Left lung (tissue), 10 donors: ENCODE data around the gene DLX1. TPM values are rescaled to one million over a fixed set of nuclear protein-coding genes. Genes with fewer than 3 reads are reported as not detected.

Experiments
- ATAC-seq: fragments of 200-7000 bp; cut with Tn5 transposase; one replicate; pipeline ENCODE4 v1.9.1; 2020; ENCODE audit warnings: moderate library complexity
- DNase-seq, 4 donors: peaks; one replicate each; pipeline ENCODE4 v3.0.0-alpha.2; 2013 to 2020
- H3K27ac ChIP-seq, 2 donors: fragments of 200-600 bp; sonication (generic) in 1 of 2; one replicate each; pipeline versions ENCODE4 v1.5.0 to v1.8.0; 2020 to 2021
- H3K27me3 ChIP-seq, 2 donors: fragments of 200-600 bp; sonication (generic) in 1 of 2; one replicate each; pipeline versions ENCODE4 v1.5.0 to v1.8.0; 2020 to 2021
- H3K36me3 ChIP-seq, 2 donors: fragments of 200-600 bp; sonication (generic) in 1 of 2; one replicate each; pipeline versions ENCODE4 v1.5.0 to v1.8.0; 2020 to 2021
- H3K4me1 ChIP-seq, 2 donors: fragments of 200-600 bp; one replicate each; pipeline ENCODE4 v1.8.0; 2021
- H3K4me3 ChIP-seq, 2 donors: fragments of 200-600 bp; sonication (generic) in 1 of 2; one replicate each; pipeline versions ENCODE4 v1.5.0 to v1.8.0; 2020 to 2021; ENCODE audit warnings: mild to moderate bottlenecking in 1 of 2
- H3K9me3 ChIP-seq, 2 donors: fragments of 200-600 bp; sonication (generic) in 1 of 2; one replicate each; pipeline versions ENCODE4 v1.5.0 to v1.8.0; 2020 to 2021
- intact Hi-C, 2 donors: fragments of 100-400 bp; cut with DNase I; formaldehyde crosslinking; loops; one replicate each; pipeline versions ENCODE4 v1.11.2 to v1.14.2; 2022
- polyA plus RNA-seq, 6 donors: library from polyadenylated mRNA; unstranded; fragments of 120-200 nt; gene quantifications; one replicate each; pipeline ENCODE4 v1.2.1, GENCODE V29; 2013; ENCODE audit not compliant: insufficient read length in 6 of 6
- total RNA-seq, 2 donors: library from RNA; stranded (reverse); fragmentation: NEBNext Ultra II Directional; extraction: Animal tissue kit (Norgen Biotek cat#: 25700); gene quantifications; one replicate each; pipeline ENCODE4 v1.2.1, GENCODE V29; 2021
- TF ChIP-seq, protein P1 (sequence below), 2 donors: fragments of 200-600 bp; sonication (generic) in 1 of 2; IDR thresholded peaks; one replicate each; pipeline versions ENCODE4 v1.5.0 to v1.8.0; 2021; ENCODE audit warnings: antibody characterized with exemption in 2 of 2
- donor health status: DM: no; HTN: yes; CAD: no.
- donor health status: DM: no; HTN: no; CAD: no.

DLX1 gene
- total and polyA plus RNA-seq, 8 donors, result 0.09 to 0.11 TPM; not detected in 6

DNA sequence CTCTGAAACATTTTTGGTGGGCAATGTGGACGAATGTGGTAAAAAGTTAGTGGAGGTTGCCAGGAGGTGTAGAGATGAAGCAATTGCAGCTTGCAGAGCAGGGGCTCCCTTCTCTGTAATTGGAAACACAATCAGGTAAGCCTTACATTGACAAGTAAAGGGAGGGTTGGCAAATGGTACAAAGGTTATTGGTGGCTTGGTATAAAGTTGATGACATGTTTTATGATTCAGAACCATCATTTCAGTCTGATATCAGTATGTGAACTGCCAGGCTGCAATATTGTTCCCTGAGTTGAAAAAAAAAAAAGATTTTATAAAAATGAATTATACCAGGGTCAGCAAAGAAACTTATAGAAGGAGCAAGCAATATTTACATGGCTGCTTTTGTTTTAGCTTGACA, 14.4 kb upstream of the DLX1 start:
- intact Hi-C loops, result no loop called here
- TF ChIP-seq, protein P1, sequence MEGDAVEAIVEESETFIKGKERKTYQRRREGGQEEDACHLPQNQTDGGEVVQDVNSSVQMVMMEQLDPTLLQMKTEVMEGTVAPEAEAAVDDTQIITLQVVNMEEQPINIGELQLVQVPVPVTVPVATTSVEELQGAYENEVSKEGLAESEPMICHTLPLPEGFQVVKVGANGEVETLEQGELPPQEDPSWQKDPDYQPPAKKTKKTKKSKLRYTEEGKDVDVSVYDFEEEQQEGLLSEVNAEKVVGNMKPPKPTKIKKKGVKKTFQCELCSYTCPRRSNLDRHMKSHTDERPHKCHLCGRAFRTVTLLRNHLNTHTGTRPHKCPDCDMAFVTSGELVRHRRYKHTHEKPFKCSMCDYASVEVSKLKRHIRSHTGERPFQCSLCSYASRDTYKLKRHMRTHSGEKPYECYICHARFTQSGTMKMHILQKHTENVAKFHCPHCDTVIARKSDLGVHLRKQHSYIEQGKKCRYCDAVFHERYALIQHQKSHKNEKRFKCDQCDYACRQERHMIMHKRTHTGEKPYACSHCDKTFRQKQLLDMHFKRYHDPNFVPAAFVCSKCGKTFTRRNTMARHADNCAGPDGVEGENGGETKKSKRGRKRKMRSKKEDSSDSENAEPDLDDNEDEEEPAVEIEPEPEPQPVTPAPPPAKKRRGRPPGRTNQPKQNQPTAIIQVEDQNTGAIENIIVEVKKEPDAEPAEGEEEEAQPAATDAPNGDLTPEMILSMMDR (IDR thresholded peaks at IDR 0.05), result no peak
- DNase-seq, result no peak

DNA sequence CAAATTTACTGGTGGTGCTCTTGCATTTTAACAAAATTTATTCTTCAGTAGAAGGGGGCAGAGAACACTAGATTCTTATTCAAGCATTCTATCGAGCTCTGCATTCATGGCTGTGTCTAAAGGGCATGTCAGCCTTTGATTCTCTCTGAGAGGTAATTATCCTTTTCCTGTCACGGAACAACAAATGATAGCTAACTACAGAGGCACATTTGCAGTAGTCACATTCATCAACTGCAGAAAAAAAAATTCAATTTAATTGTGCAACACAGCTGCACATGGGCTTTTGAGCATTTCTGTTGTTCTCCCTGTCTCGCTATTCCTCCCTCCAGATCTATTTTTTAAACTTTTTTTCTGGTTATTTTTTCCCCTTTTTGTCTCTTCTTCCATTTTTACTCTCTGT, 13.0 kb upstream of the DLX1 start:
- ATAC-seq, result no peak
- intact Hi-C loops, result no loop called here
- TF ChIP-seq, protein P1 (IDR thresholded peaks at IDR 0.05), result no peak
- no peaks in the 10 kb centered on the region for H3K9me3 ChIP-seq
- no peaks in the 10 kb centered on the region for H3K27me3 ChIP-seq
- H3K4me1 ChIP-seq, result no peaks in the 10 kb centered on the region
- DNase-seq, result no peak
- no peaks in the 10 kb centered on the region for H3K36me3 ChIP-seq
- H3K4me3 ChIP-seq, result no peak overlapping the region
- no peak overlapping the region for H3K27ac ChIP-seq

More for the DNA sequence above, 14.4 kb upstream of the DLX1 start:
- Histone ChIP-seq H3K27me3 (no peaks in the 10 kb centered on the region), H3K27ac (no peak overlapping the region), H3K36me3 (no peaks in the 10 kb centered on the region), H3K4me1 (no peaks in the 10 kb centered on the region), H3K4me3 (no peak overlapping the region), H3K9me3 (no peaks in the 10 kb centered on the region)
- ATAC-seq, result no peak

DNA sequence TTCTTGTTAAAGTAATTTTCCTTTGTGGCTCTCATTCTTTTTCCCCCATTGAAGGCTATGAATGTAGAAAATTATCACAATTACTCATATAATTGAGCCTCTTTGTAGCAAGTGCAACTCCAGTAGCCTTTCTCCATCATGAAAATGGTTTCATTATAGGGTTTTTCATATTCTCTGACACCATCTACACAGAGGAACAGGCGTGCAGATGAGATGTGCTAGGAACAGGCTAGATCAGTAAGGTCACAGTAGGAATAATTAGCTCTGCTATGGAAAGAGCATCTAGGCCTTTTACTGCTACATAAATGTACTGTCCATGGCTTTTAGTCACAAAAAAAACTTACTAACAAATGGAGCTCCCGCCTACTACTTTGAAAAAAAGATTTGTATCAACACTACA, 12.6 kb upstream of the DLX1 start:
- Histone ChIP-seq H3K9me3 (no peaks in the 10 kb centered on the region), H3K36me3 (no peaks in the 10 kb centered on the region), H3K4me3 (no peak overlapping the region), H3K27ac (no peak overlapping the region), H3K27me3 (no peaks in the 10 kb centered on the region), H3K4me1 (no peaks in the 10 kb centered on the region)
- no peak for DNase-seq
- ATAC-seq, result no peak
- intact Hi-C loops, result no loop called here
- TF ChIP-seq, protein P1 (IDR thresholded peaks at IDR 0.05), result no peak

DNA sequence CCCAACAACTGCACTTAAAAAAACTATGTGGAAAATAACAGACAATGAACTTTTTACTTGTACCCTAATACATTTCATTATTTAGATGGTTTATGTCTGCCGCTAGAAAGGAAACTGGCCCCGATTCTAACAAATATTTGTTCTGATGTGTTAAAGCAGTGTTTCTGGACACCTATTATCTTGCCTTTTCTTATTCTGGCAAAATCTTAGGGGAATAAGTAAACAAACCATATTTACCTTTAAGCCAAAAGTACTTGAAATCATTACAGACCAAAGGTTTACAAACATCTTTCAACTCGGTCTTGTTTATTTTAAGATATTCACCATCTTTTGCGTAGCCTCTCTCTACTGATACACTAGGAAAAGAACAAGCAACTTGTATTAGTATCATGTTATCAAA, 11.8 kb upstream of the DLX1 start:
- TF ChIP-seq, protein P1 (IDR thresholded peaks at IDR 0.05), result no peak
- no peak for ATAC-seq
- Histone ChIP-seq H3K4me3 (no peak overlapping the region), H3K27ac (no peak overlapping the region), H3K4me1 (no peaks in the 10 kb centered on the region), H3K36me3 (no peaks in the 10 kb centered on the region), H3K9me3 (no peaks in the 10 kb centered on the region), H3K27me3 (peaks cover 0 to 6% of the 10 kb centered on the region in 2 donors)
- intact Hi-C loops, result no loop called here
- DNase-seq, result no peak

DNA sequence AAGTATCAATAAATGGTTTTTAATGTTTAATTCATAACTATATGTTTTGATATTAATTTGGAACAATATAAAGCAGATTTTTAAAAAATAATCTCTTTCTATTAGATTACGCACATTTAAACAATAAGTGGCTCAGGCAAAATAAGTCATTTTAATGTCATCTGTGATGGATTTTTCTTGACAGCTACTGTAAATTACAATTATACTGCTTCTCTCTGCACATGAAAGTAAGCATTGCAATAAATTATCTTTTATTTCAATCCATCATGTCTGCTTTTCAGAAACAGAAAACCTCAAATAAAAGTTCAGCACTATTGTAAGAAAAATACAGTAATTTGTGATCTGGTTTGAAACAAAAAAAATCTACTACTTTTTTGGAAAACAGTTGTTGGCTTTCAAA, 11.1 kb upstream of the DLX1 start:
- ATAC-seq (no peak), DNase-seq (no peak)
- Histone ChIP-seq H3K27ac (no peak overlapping the region), H3K9me3 (no peaks in the 10 kb centered on the region), H3K4me1 (no peaks in the 10 kb centered on the region), H3K27me3 (peaks cover 4 to 14% of the 10 kb centered on the region in 2 donors), H3K36me3 (no peaks in the 10 kb centered on the region), H3K4me3 (no peak overlapping the region)
- intact Hi-C loops, result no loop called here
- TF ChIP-seq, protein P1 (IDR thresholded peaks at IDR 0.05), result no peak
